MM.1S (cell line): Measurements from ENCODE around the gene WFDC8.

Experiments used
- DNase-seq: peaks from one replicate; pipeline ENCODE4 v3.0.0-alpha.2; 2015
- H2AFZ ChIP-seq: fragments of 300-600 bp; sonication (generic); 2 replicates; pipeline ENCODE4 v1.6.0; 2016; ENCODE audit warnings: antibody characterized with exemption, low read length
- H3F3A ChIP-seq: fragments of 300-600 bp; sonication (generic); 2 replicates; pipeline ENCODE4 v1.6.1; 2016; ENCODE audit warnings: mild to moderate bottlenecking, antibody characterized with exemption, low read length, moderate library complexity, mixed read lengths; ENCODE audit not compliant: insufficient read depth
- H3K27ac ChIP-seq: fragments of 300-600 bp; sonication (generic); 2 replicates; pipeline ENCODE4 v1.5.1; 2016; ENCODE audit warnings: mild to moderate bottlenecking, low read length
- H3K27me3 ChIP-seq: fragments of 300-600 bp; sonication (generic); replicated peaks from 2 replicates; pipeline ENCODE4 v1.6.0; 2016; ENCODE audit warnings: low read length; ENCODE audit not compliant: insufficient read depth
- H3K36me3 ChIP-seq: fragments of 300-600 bp; sonication (generic); replicated peaks from 2 replicates; pipeline ENCODE4 v1.6.1; 2016; ENCODE audit warnings: mild to moderate bottlenecking, low read length, mixed read lengths; ENCODE audit not compliant: insufficient read depth
- H3K4me1 ChIP-seq: fragments of 300-600 bp; sonication (generic); 2 replicates; pipeline ENCODE4 v1.6.1; 2016; ENCODE audit warnings: low read length, mixed read lengths
- H3K4me2 ChIP-seq: fragments of 300-600 bp; sonication (generic); 2 replicates; pipeline ENCODE4 v1.6.0; 2016; ENCODE audit warnings: low read depth, low read length
- H3K4me3 ChIP-seq: fragments of 300-600 bp; sonication (generic); 2 replicates; pipeline ENCODE4 v1.5.1; 2016; ENCODE audit warnings: low read length, mixed read lengths
- H3K79me2 ChIP-seq: fragments of 300-600 bp; sonication (generic); 2 replicates; pipeline ENCODE4 v1.6.1; 2016; ENCODE audit warnings: mixed run types, low read length, mixed read lengths
- H3K9ac ChIP-seq: fragments of 300-600 bp; sonication (generic); 2 replicates; pipeline ENCODE4 v1.6.1; 2016; ENCODE audit warnings: low read length, mixed read lengths
- H3K9me2 ChIP-seq: fragments of 300-600 bp; sonication (generic); replicated peaks from 2 replicates; pipeline ENCODE4 v1.6.1; 2016; ENCODE audit warnings: mild to moderate bottlenecking, low read length, mixed read lengths; ENCODE audit not compliant: insufficient read depth
- H3K9me3 ChIP-seq: fragments of 300-600 bp; sonication (generic); replicated peaks from 2 replicates; pipeline ENCODE4 v1.6.1; 2016; ENCODE audit warnings: mild to moderate bottlenecking, low read length, mixed read lengths; ENCODE audit not compliant: insufficient read depth
- H4K20me1 ChIP-seq: fragments of 300-600 bp; sonication (generic); 2 replicates; pipeline ENCODE4 v1.6.1; 2016; ENCODE audit warnings: mild to moderate bottlenecking, low read length, moderate library complexity, mixed read lengths; ENCODE audit not compliant: insufficient read depth
- CTCF ChIP-seq: fragments of 300-600 bp; sonication (generic); IDR thresholded peaks from 2 replicates; pipeline ENCODE4 v1.5.1; 2016; ENCODE audit warnings: antibody characterized with exemption, low read length, mixed read lengths
- EZH2 ChIP-seq: fragments of 300-600 bp; sonication (generic); optimal IDR thresholded peaks from 2 replicates; pipeline ENCODE3; 2017; ENCODE audit warnings: low read depth, mild to moderate bottlenecking, antibody characterized with exemption, low read length, mixed read lengths
- EZH2phosphoT487 ChIP-seq: fragments of 300-600 bp; sonication (generic); IDR thresholded peaks from 2 replicates; pipeline ENCODE4 v1.6.1; 2018; ENCODE audit warnings: antibody characterized with exemption, low read length

WFDC8 gene

GRCh38 chr20:45518282-45518681 lies 60.8 kb downstream of the WFDC8 start:
- no peaks in the 10 kb centered on the region for H3K27me3 ChIP-seq
- no peaks in the 10 kb centered on the region for H4K20me1 ChIP-seq
- H3F3A ChIP-seq = no peaks in the 10 kb centered on the region
- no peaks in the 10 kb centered on the region for H3K4me1 ChIP-seq
- no peak for TF ChIP-seq EZH2
- no peak for TF ChIP-seq EZH2phosphoT487
- no peak for TF ChIP-seq CTCF
- no peaks in the 10 kb centered on the region for H3K9me2 ChIP-seq
- no peak overlapping the region for H3K4me3 ChIP-seq
- no peaks in the 10 kb centered on the region for H3K79me2 ChIP-seq
- DNase-seq = no peak
- no peaks in the 10 kb centered on the region for H3K9me3 ChIP-seq
- H2AFZ ChIP-seq = no peak overlapping the region
- no peaks in the 10 kb centered on the region for H3K36me3 ChIP-seq
- no peak overlapping the region for H3K4me2 ChIP-seq
- no peak overlapping the region for H3K9ac ChIP-seq
- H3K27ac ChIP-seq = no peak overlapping the region

DNA sequence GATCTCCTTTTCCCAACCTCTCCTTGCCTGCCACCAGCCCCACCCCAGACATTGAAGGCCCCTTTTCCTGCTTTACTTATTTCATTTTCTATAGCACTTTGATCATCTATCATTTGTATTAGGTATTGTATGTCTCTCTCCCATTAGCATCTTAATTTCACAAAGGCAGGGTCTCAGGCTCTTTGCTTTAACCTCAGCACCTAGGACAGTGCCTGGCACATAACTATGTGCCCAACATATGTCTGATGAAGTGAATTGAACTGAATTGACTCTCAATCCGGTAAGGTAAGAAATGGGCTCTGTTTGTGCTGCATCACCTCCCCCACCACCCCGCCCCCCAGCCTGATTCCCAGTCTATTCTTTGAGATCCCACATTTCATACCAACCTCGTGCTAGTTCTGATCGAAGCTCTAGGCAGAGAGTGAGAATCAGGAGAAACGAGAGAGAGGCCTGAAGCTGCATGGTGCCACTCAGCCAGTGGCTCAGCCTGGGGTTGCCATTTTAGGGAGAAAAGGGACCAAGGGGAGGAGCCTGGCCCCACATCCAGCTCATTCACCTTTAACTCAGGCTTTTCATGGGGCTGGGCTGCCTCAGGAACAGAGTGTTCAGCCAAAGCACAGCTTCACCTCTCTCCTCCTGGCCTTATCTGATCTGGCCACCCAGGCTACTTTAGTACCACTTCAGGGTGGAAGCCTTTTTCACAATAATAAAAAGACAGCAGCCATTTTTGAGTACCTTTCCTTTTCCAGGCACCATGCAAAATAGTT lies 63.8 kb downstream of the WFDC8 start, which contains the start of gene SPINT3:
Gene SPINT3, minus strand, starts transcription at position 476 of the 767 bp plus-strand sequence. Its CDS starts 14 bp downstream, at position 462.
- H3K9me2 ChIP-seq = no peaks in the 10 kb centered on the region
- DNase-seq = no peak
- no peaks in the 10 kb centered on the region for H3K36me3 ChIP-seq
- H3F3A ChIP-seq = no peaks in the 10 kb centered on the region
- no peaks in the 10 kb centered on the region for H3K79me2 ChIP-seq
- H3K4me1 ChIP-seq = no peaks in the 10 kb centered on the region
- no peak within 1 kb of the TSS for H3K4me2 ChIP-seq
- no peaks in the 10 kb centered on the region for H3K9me3 ChIP-seq
- no peaks in the 10 kb centered on the region for H4K20me1 ChIP-seq
- TF ChIP-seq EZH2 = no peak
- no peak for TF ChIP-seq CTCF
- TF ChIP-seq EZH2phosphoT487 = no peak
- H3K27ac ChIP-seq = no peak within 1 kb of the TSS
- no peaks in the 10 kb centered on the region for H3K27me3 ChIP-seq
- H3K9ac ChIP-seq = no peak within 1 kb of the TSS
- H3K4me3 ChIP-seq = no peak within 1 kb of the TSS
- no peak within 1 kb of the TSS for H2AFZ ChIP-seq

DNA sequence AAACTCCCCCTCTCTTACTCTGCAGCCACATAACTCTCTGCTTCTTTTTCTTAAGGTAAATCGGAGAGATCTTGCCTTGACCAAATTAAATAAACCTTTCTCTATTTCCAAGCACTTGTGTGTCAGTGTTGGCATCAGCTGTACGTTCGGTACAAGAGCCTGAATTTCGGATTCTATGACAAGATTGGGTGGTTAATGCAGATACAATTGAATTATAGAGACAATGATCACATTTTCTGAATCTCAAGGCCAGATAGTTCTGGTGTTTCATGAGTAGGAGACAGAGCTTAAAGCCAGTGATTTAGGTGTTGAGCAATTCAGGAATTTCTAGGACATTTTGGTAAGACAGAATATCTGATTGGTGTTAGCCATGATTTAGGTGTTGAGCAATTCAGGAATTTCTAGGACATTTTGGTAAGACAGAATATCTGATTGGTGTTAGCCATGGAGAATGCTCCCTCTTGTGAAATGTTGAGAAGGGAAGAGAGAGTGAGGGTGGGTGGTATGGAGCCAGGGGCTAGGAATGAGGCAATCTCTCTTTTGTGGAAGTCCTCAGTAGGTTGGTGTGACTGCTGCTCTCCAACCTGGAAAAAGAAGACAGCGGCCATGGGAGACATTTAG lies 68.7 kb downstream of the WFDC8 start:
- H3F3A ChIP-seq = peaks cover 9% of the 10 kb centered on the region; the same call in 1 of the 2 replicates
- no peaks in the 10 kb centered on the region for H3K9me2 ChIP-seq
- no peaks in the 10 kb centered on the region for H3K79me2 ChIP-seq
- H3K4me2 ChIP-seq = no peak overlapping the region
- DNase-seq = no peak
- no peaks in the 10 kb centered on the region for H3K27me3 ChIP-seq
- TF ChIP-seq CTCF = no peak
- TF ChIP-seq EZH2phosphoT487 = no peak
- no peak for TF ChIP-seq EZH2
- no peaks in the 10 kb centered on the region for H3K36me3 ChIP-seq
- H3K9me3 ChIP-seq = no peaks in the 10 kb centered on the region
- H3K27ac ChIP-seq = no peak overlapping the region
- peaks cover 20% of the 10 kb centered on the region for H3K4me1 ChIP-seq
- no peaks in the 10 kb centered on the region for H4K20me1 ChIP-seq
- no peak overlapping the region for H3K9ac ChIP-seq
- no peak overlapping the region for H2AFZ ChIP-seq
- no peak overlapping the region for H3K4me3 ChIP-seq
